Tibial artery (tissue), 4 donors: Measurements from ENCODE around the gene TTC23.

ENCODE experiments used
- DNase-seq, 2 donors: peaks; one replicate each; pipeline ENCODE4 v3.0.0-alpha.2; 2019
- H3K27ac ChIP-seq, 2 donors: fragments of 200-600 bp; sonication (generic) in 1 of 2; 1 replicate in 1 of 2; 2 replicates in 1 of 2; pipeline ENCODE4 v1.5.1; 2018 to 2019; ENCODE audit warnings: mild to moderate bottlenecking in 1 of 2
- H3K27me3 ChIP-seq, 2 donors: fragments of 200-600 bp; sonication (generic) in 1 of 2; one replicate each; pipeline versions ENCODE4 v1.5.1 to v1.6.0; 2016 to 2019
- H3K36me3 ChIP-seq, 3 donors: fragments of 200-600 bp; sonication (generic) in 2 of 3; one replicate each; pipeline ENCODE4 v1.5.1; 2016 to 2019; ENCODE audit warnings: mild to moderate bottlenecking in 2 of 3
- H3K4me1 ChIP-seq, 4 donors: fragments of 200-600 bp; sonication (generic) in 2 of 4; 1 replicate in 3 of 4; 2 replicates in 1 of 4; pipeline ENCODE4 v1.5.1; 2016 to 2019
- H3K4me3 ChIP-seq, 2 donors: fragments of 200-600 bp; sonication (generic) in 1 of 2; 1 replicate in 1 of 2; 2 replicates in 1 of 2; pipeline ENCODE4 v1.5.1; 2018 to 2019; ENCODE audit warnings: mild to moderate bottlenecking in 2 of 2
- H3K9me3 ChIP-seq, 3 donors: fragments of 200-600 bp; sonication (generic) in 1 of 3; one replicate each; pipeline ENCODE4 v1.5.1; 2016 to 2019
- intact Hi-C: fragments of 100-400 bp; cut with DNase I; formaldehyde crosslinking; loops from one replicate; pipeline ENCODE4 v1.15.0; 2023; ENCODE audit warnings: low total_unique reads
- TF ChIP-seq, protein P1 (sequence below), 2 experiments: fragments of 200-600 bp in 1 of 2; fragments of 450-650 bp in 1 of 2; IDR thresholded peaks; one replicate each; pipeline ENCODE4 v1.5.1; 2017 to 2019; ENCODE audit warnings: antibody characterized with exemption in 2 of 2, mild to moderate bottlenecking in 1 of 2, moderate library complexity in 1 of 2

Gene TTC23

DNA sequence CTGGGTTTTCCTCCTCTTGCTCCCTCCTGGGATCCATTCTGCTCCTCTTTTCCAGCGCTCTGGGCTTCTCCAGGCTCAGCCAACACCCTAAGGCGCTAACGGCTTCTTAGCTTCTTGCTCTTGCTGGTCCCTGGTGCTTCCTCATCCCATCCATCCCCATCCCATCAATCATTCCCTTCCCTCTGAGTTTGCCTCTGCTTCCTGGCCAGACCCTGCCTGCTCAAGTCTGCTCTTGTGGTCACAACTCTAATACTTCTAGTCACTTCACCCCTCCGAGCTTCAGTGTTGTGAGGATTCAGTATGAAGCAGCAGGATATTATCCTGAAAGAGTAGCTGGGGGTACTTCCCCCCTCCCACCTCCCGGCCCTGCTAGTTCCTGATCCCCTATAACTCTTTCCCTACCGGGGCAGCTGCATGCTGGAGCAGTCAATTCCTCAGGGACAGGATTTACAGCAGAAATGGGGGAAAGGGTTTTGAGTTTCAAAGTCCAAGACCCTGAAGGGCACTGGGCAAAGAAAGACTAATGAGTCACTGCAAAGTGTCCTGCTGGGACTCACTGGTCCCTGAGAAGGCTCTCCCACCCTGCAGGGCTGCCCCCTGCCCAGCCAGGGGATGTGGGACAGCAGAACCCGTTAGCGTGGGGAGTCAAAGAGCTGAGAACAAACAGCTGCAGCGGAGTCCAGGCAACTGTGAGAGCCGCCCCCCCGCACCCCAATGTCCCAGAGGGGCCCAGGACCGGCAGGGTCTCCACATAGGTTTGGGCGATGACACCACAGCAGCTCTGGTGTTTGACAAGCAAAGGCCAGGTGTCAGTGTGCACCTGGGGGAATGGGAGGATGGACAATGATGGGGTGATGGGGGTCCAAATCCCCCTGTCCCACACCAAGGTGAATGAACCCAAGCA, 146.8 kb downstream of the TTC23 start:
- Histone ChIP-seq H3K36me3 (no peaks in the 10 kb centered on the region), H3K4me1 (peaks cover 0 to 14% (median 12%) of the 10 kb centered on the region in 4 donors), H3K9me3 (no peaks in the 10 kb centered on the region), H3K4me3 (no peak overlapping the region), H3K27ac (no peak overlapping the region), H3K27me3 (no peaks in the 10 kb centered on the region)
- TF ChIP-seq, protein P1, sequence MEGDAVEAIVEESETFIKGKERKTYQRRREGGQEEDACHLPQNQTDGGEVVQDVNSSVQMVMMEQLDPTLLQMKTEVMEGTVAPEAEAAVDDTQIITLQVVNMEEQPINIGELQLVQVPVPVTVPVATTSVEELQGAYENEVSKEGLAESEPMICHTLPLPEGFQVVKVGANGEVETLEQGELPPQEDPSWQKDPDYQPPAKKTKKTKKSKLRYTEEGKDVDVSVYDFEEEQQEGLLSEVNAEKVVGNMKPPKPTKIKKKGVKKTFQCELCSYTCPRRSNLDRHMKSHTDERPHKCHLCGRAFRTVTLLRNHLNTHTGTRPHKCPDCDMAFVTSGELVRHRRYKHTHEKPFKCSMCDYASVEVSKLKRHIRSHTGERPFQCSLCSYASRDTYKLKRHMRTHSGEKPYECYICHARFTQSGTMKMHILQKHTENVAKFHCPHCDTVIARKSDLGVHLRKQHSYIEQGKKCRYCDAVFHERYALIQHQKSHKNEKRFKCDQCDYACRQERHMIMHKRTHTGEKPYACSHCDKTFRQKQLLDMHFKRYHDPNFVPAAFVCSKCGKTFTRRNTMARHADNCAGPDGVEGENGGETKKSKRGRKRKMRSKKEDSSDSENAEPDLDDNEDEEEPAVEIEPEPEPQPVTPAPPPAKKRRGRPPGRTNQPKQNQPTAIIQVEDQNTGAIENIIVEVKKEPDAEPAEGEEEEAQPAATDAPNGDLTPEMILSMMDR (IDR thresholded peaks at IDR 0.05) = no peak
- intact Hi-C loops = no loop called here
- no peak for DNase-seq

DNA sequence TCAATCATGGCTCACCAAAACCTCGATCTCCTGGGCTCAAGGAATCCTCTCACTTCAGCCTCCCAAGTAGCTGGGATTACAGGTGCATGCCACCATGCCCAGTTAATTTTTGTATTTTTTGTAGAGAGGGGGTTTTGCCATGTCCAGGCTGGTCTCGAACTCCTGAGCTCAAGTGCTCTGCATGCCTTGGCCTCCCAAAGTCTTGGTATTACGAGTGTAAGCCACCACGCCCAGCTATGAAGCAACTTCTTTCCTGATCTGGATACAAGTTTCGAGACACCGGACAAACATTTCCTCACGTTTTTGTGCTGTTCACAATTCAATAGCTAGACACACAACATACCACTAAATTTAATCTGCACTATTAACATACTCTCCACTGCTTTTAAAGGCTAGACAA, 147.9 kb downstream of the TTC23 start:
- Histone ChIP-seq H3K9me3 (no peaks in the 10 kb centered on the region), H3K27me3 (no peaks in the 10 kb centered on the region), H3K36me3 (no peaks in the 10 kb centered on the region), H3K4me3 (no peak overlapping the region), H3K4me1 (peaks cover 0 to 9% (median 6%) of the 10 kb centered on the region in 4 donors), H3K27ac (no peak overlapping the region)
- TF ChIP-seq, protein P1 (IDR thresholded peaks at IDR 0.05) = no peak
- no peak for DNase-seq
- intact Hi-C loops = no loop called here

DNA sequence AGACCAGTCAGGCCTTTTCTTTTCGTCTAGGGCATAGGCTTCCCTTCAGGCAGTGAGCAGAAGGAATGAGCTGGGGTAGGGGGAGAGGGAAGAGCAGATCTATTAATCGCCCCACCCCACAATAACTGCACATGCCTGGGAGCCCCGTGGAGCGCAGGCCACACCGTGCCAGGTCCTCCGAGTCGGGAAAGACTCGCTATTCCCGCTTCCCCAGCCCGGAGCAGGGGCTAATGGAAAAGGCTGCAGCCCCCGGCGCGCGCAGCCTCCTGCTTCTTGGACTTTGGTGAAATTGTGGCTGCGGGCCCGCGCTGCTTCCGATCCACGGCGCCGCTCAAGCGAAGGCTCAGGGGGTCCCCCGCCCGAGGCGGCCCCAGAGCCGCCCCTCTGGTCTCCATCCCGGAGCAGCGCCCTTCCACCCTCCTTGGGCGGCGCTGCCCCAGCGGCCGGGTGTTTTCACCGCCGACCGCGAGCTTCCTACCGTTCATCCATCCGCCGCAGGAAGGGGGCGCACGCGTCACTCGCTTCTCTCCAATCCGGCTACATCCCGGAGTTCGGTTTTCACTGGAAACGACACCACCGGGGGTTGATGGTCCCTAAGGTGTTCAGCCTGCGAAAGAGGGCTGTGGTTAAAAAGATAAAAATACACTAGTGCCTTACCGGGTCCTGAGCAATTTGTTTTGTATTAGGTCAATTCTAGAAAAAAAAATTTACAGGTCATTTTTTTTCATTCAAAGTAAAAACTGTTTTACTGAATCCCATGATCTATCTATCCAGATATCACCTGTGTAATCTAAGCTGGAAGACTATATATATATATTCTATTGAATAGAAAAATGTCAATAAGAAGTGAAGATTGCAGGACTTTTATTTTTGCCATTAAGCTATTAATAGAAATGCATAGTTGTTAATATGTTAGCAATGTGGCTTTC, 148.9 kb downstream of the TTC23 start:
- no peaks in the 10 kb centered on the region for H3K36me3 ChIP-seq
- no peaks in the 10 kb centered on the region for H3K9me3 ChIP-seq
- intact Hi-C loops = no loop called here
- peak overlapping the region; percentile 39 to 54 for H3K4me3 ChIP-seq
- peaks cover 0 to 9% (median 6%) of the 10 kb centered on the region in 4 donors for H3K4me1 ChIP-seq
- H3K27ac ChIP-seq = peak overlapping the region in 1 of 2 donors; percentile 45
- peak; percentile 70 to 87 for DNase-seq
- TF ChIP-seq, protein P1 (IDR thresholded peaks at IDR 0.05) = peak; percentile 80 to 85
- H3K27me3 ChIP-seq = no peaks in the 10 kb centered on the region

DNA sequence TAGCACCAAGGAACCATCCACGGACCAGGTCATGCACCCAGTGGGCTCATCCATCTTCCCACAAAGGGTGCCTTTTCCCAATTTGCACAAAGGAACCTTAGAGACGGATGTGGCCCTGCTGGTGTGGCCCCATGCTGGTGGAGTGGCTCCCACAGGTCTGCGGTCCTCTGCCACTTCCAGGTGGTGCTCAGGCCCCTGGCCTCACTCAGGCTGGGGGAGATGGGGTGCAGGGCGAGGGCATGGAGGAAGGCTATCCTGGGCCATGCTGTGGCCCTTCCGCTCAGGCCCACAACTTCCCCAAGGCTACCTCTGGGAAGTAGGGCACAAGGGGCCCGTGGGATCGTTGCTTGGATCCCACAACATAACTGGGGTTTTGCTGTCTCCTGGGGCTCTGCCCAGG, 149.7 kb downstream of the TTC23 start:
- Histone ChIP-seq H3K4me1 (peaks cover 0 to 9% (median 6%) of the 10 kb centered on the region in 4 donors), H3K27me3 (no peaks in the 10 kb centered on the region), H3K36me3 (no peaks in the 10 kb centered on the region), H3K9me3 (no peaks in the 10 kb centered on the region), H3K4me3 (no peak overlapping the region), H3K27ac (no peak overlapping the region)
- intact Hi-C loops = no loop called here
- TF ChIP-seq, protein P1 (IDR thresholded peaks at IDR 0.05) = no peak
- DNase-seq = no peak

DNA sequence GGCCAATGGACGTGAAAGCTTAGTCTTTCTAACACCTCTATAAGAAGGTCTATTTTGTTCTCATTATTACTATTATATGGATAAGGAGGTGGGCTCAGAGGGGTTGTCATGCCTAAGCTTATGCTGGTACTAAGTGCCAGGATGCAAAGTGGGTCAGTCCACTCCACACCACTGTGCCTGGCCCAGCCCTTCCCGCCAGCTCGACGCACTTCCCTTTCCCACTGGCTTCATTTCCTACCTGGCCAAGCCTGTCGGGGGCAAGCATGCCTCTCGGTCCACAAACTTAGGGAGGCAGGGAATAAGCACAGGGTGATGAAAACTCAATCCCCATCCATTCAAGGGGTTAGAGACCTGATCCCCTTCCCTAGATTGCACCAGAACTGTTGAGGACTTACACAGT, 150.4 kb downstream of the TTC23 start:
- peaks cover 0 to 9% (median 6%) of the 10 kb centered on the region in 4 donors for H3K4me1 ChIP-seq
- no peaks in the 10 kb centered on the region for H3K27me3 ChIP-seq
- no peak overlapping the region for H3K4me3 ChIP-seq
- no peak for DNase-seq
- no peaks in the 10 kb centered on the region for H3K9me3 ChIP-seq
- TF ChIP-seq, protein P1 (IDR thresholded peaks at IDR 0.05) = no peak
- intact Hi-C loops = no loop called here
- no peaks in the 10 kb centered on the region for H3K36me3 ChIP-seq
- no peak overlapping the region for H3K27ac ChIP-seq
